Kidney epithelial cell (primary cell): Measurements from ENCODE around the gene ABCC8. TPM values are rescaled to one million over a fixed set of nuclear protein-coding genes. Genes with fewer than 3 reads are reported as not detected.

Source experiments
- DNase-seq: peaks from one replicate; pipeline ENCODE4 v3.0.0-alpha.2; 2010; ENCODE audit warnings: low read depth
- H3K27me3 ChIP-seq: 2 replicates; pipeline ENCODE4 v1.6.0; 2011; ENCODE audit warnings: low read length; ENCODE audit not compliant: control insufficient read depth, insufficient read depth
- H3K36me3 ChIP-seq: 2 replicates; pipeline ENCODE4 v1.5.1; 2011; ENCODE audit warnings: low read length; ENCODE audit not compliant: control insufficient read depth, insufficient read depth
- H3K4me3 ChIP-seq: 2 replicates; pipeline ENCODE4 v1.5.1; 2011; ENCODE audit warnings: low read depth, mild to moderate bottlenecking, control low read depth, low read length
- total RNA-seq: library from RNA; depleted of rRNA; stranded (reverse); fragments of >200 nt; gene quantifications from 2 replicates; pipeline ENCODE4 v1.2.3, GENCODE V29; 2015
- TF ChIP-seq, protein P1 (sequence below): IDR thresholded peaks from 2 replicates; pipeline ENCODE4 v1.5.1; 2011; ENCODE audit warnings: mild to moderate bottlenecking, moderate library complexity, low read length, control low read depth, inconsistent platforms; ENCODE audit not compliant: insufficient read depth, poor library complexity, severe bottlenecking

ABCC8 gene
- total RNA-seq, 1 donor from 2014 or later = not detected

DNA sequence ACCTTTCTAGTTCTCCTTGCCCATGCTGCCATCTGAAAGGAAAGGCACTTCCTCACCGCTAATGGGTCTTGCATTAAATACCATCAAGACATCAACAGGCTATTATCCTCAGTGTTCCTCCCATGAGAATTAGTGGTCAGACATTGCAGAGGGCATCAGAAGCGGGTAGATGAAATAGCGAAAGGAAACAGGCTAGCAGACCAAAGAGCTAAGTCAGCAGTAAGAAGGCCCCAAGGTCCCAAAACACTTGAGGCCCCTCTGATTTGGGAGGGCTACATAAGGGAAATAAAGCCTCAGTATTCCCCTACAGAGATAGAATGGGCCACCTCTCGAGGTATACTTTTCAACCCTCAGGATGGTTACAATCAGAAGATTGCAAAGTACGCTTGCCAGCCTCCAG lies 101.1 kb downstream of the ABCC8 start:
- DNase-seq = no peak
- H3K27me3 ChIP-seq = no peaks in the 10 kb centered on the region
- H3K36me3 ChIP-seq = no peaks in the 10 kb centered on the region
- H3K4me3 ChIP-seq = no peak overlapping the region
- TF ChIP-seq, protein P1, sequence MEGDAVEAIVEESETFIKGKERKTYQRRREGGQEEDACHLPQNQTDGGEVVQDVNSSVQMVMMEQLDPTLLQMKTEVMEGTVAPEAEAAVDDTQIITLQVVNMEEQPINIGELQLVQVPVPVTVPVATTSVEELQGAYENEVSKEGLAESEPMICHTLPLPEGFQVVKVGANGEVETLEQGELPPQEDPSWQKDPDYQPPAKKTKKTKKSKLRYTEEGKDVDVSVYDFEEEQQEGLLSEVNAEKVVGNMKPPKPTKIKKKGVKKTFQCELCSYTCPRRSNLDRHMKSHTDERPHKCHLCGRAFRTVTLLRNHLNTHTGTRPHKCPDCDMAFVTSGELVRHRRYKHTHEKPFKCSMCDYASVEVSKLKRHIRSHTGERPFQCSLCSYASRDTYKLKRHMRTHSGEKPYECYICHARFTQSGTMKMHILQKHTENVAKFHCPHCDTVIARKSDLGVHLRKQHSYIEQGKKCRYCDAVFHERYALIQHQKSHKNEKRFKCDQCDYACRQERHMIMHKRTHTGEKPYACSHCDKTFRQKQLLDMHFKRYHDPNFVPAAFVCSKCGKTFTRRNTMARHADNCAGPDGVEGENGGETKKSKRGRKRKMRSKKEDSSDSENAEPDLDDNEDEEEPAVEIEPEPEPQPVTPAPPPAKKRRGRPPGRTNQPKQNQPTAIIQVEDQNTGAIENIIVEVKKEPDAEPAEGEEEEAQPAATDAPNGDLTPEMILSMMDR = no peak

DNA sequence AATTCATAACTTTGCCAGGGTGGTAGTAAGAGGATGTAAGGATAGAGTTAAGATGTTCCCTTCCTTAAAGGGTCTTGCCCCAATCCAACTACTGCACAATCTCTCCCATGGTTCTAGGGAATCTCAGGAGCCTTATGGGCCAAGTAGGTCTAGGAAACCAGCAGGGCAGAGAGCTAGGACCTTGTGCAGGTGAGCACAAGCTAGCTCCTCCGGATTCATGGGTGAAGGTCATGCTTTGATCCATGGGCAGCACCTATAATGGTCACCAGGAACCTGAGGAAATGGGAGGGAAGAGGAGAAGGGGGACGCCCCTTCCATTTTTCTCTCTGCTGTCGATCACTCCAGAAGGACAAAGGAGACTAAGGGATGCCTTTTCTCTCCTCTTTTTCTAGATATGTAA lies 105.0 kb downstream of the ABCC8 start:
- no peak for DNase-seq
- Histone ChIP-seq H3K36me3 (no peaks in the 10 kb centered on the region), H3K4me3 (no peak overlapping the region), H3K27me3 (no peaks in the 10 kb centered on the region)
- TF ChIP-seq, protein P1 = no peak

DNA sequence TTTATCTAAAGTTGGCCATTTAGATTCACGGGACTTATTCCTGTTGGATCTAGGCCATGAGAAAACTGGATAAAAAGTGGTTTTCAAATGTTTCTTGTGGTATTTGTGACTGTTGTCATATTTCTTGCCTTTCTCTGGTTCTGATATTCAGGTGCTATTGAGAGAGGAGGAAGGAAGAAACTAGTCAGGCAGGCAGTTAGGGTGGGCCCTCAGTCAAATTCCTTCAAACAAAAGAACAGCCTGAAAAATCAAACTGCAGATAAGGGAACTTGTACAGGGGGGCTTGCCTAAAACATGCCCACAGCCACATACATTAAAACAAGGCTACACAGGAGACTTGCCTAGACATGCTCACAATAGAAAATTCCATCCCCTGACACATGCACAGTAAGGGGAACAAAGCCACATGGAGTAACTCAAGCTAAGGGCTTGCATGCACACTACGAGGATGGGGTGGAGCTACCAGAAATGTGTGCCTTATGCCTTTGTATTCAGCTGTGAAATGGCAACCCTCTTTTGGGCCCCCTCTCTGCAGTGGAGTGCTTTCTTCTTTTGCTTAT lies 106.9 kb downstream of the ABCC8 start:
- H3K4me3 ChIP-seq = no peak overlapping the region
- no peak for DNase-seq
- no peaks in the 10 kb centered on the region for H3K27me3 ChIP-seq
- TF ChIP-seq, protein P1 = no peak
- H3K36me3 ChIP-seq = no peaks in the 10 kb centered on the region

DNA sequence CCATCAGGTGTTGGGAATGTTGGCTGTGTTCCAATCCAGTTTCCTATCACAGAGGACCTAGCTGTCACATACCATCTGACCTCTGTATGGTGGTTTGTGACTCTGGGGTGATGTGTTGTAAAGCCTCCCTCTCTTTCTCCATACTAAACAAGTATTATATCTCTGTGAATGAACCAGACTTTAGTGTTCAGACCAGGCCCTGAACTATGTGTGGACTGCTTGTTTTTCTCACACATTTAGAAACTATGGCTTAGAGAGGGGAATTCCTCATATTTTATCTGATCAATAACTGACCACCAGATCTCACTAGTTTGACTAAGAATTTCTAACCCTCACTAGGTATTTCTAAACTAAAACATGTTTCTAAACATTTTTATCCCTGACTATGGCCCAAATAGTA lies 107.6 kb downstream of the ABCC8 start:
- TF ChIP-seq, protein P1 = no peak
- DNase-seq = no peak
- H3K4me3 ChIP-seq = no peak overlapping the region
- H3K27me3 ChIP-seq = no peaks in the 10 kb centered on the region
- H3K36me3 ChIP-seq = no peaks in the 10 kb centered on the region

DNA sequence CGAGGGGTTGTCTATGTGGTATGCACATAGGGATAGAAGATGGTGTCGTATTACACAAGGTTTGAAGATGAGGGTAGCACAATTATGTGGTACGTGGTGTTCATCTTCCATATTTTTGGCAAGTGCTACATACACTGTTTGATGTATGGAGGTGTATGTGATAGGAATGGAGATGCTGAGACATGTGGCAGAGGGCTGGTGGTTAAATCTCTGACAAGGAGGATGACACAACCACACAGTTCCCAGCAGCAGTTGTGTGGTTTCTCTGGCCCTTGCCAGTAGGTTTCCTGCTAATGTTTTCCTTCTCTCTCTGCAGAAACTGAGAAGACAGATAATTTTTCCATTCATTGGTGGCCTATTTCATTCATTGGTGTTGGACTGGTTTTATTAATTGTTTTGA lies 108.1 kb downstream of the ABCC8 start:
- H3K27me3 ChIP-seq = no peaks in the 10 kb centered on the region
- TF ChIP-seq, protein P1 = no peak
- DNase-seq = no peak
- no peaks in the 10 kb centered on the region for H3K36me3 ChIP-seq
- H3K4me3 ChIP-seq = no peak overlapping the region

DNA sequence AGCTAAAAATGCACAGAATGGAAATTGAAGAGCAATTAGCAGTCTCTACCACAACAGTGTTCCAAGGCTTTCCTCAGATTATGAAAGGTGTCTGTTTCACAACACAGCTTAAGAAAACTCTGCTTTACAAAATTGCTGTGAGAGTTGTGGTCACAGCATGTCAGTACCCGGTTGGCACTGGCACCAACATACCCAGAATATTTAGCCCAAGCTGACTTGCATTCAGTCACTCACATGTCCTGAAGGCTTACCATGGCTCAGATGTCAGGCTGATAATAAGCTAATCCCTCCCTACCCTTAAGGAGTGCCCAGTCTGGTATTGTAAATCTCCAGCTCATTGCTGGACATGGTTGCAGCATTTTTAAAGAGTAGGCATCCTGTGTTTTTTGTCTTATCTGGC lies 110.2 kb downstream of the ABCC8 start:
- Histone ChIP-seq H3K27me3 (no peaks in the 10 kb centered on the region), H3K36me3 (no peaks in the 10 kb centered on the region), H3K4me3 (no peak overlapping the region)
- TF ChIP-seq, protein P1 = no peak
- no peak for DNase-seq
